WI38 (cell line): Measurements from ENCODE around the gene FOXA3.

ENCODE experiments used
- H3K4me3 ChIP-seq: 2 replicates; pipeline ENCODE4 v1.5.1; 2011; ENCODE audit warnings: low read depth, mild to moderate bottlenecking, control low read depth, low read length
- CTCF ChIP-seq: IDR thresholded peaks from 2 replicates; pipeline ENCODE4 v1.5.1; 2012; ENCODE audit warnings: low read depth, mild to moderate bottlenecking, control low read depth, low read length

The FOXA3 gene

GRCh38 chr19:45860359-45861259 lies 3.5 kb upstream of the FOXA3 start:
- H3K4me3 ChIP-seq: no peak overlapping the region
- no peak for TF ChIP-seq CTCF

GRCh38 chr19:45862271-45862563 lies 1.9 kb upstream of the FOXA3 start:
- TF ChIP-seq CTCF: no peak
- H3K4me3 ChIP-seq: peak overlapping the region; percentile 94

- peak within 1 kb of the TSS; percentile 94 for H3K4me3 ChIP-seq
- TF ChIP-seq CTCF: no peak
Observed at GRCh38 chr19:45862564-45863334, 1.4 kb upstream of the FOXA3 start, which contains the start of gene SYMPK. SYMPK (minus strand) TSS chr19:45863147; CDS start chr19:45854495, 8,652 bp downstream.

GRCh38 chr19:45863335-45863839 lies 739 bp upstream of the FOXA3 start:
- H3K4me3 ChIP-seq: peak overlapping the region; percentile 34
- no peak for TF ChIP-seq CTCF

GRCh38 chr19:45864629-45865082 lies 530 bp downstream of the FOXA3 start:
- TF ChIP-seq CTCF: no peak
- no peak overlapping the region for H3K4me3 ChIP-seq

- no peak for TF ChIP-seq CTCF
- H3K4me3 ChIP-seq: no peak overlapping the region
Observed at GRCh38 chr19:45865269-45865948, 1.3 kb downstream of the FOXA3 start.
